Esophagus muscularis mucosa (tissue), 4 donors: ENCODE data around the gene CFAP99. TPM values are rescaled to one million over a fixed set of nuclear protein-coding genes. Genes with fewer than 3 reads are reported as not detected.

Experiments
- DNase-seq: peaks from one replicate; pipeline ENCODE4 v3.0.0-alpha.2; 2017; ENCODE audit errors: extremely low spot score
- H3K27ac ChIP-seq, 4 donors: fragments of 200-600 bp; sonication (generic); replicated peaks in 1 of 4; 1 replicate in 3 of 4; 2 replicates in 1 of 4; pipeline ENCODE4 v1.5.1; 2016 to 2019; ENCODE audit warnings: mild to moderate bottlenecking in 1 of 4
- H3K27me3 ChIP-seq, 4 donors: fragments of 200-600 bp; sonication (generic); one replicate each; pipeline versions ENCODE4 v1.5.1 to v1.6.0; 2016 to 2019
- H3K36me3 ChIP-seq, 4 donors: fragments of 200-600 bp; sonication (generic); one replicate each; pipeline ENCODE4 v1.5.1; 2016 to 2019
- H3K4me1 ChIP-seq, 4 donors: fragments of 200-600 bp; sonication (generic); one replicate each; pipeline ENCODE4 v1.5.1; 2016 to 2019
- H3K4me3 ChIP-seq, 4 donors: fragments of 200-600 bp; sonication (generic); 1 replicate in 2 of 4; 2 replicates in 2 of 4; pipeline ENCODE4 v1.5.1; 2016 to 2019; ENCODE audit warnings: mild to moderate bottlenecking in 4 of 4, moderate library complexity in 1 of 4
- H3K9me3 ChIP-seq, 4 donors: fragments of 200-600 bp; sonication (generic); 1 replicate in 3 of 4; 2 replicates in 1 of 4; pipeline ENCODE4 v1.5.1; 2016 to 2019
- EP300 ChIP-seq: sonication (generic); formaldehyde crosslinking; IDR thresholded peaks from one replicate; pipeline ENCODE4 v1.6.1; 2017; ENCODE audit warnings: antibody characterized with exemption
- POLR2A ChIP-seq: fragments of 450-650 bp; IDR thresholded peaks from one replicate; pipeline ENCODE4 v1.6.1; 2017; ENCODE audit warnings: antibody characterized with exemption, moderate library complexity, mild to moderate bottlenecking, low read depth
- POLR2AphosphoS5 ChIP-seq, 2 donors: sonication (generic); formaldehyde crosslinking; IDR thresholded peaks; one replicate each; pipeline ENCODE4 v1.6.1; 2017; ENCODE audit warnings: antibody characterized with exemption in 2 of 2
- WGBS: methylation state at CpG from one replicate; pipeline ENCODE4 v1.1.5; 2018; 5-methylcytosine and 5-hydroxymethylcytosine counted together
- intact Hi-C: fragments of 100-400 bp; cut with DNase I; formaldehyde crosslinking; loops from one replicate; pipeline ENCODE4 v1.15.1; 2023
- total RNA-seq, 4 donors: library from RNA; depleted of rRNA; stranded (reverse); fragments of >200 nt; gene quantifications; one replicate each; pipeline versions ENCODE4 v1.1.0 to v1.2.1, GENCODE V29; 2016
- TF ChIP-seq, protein P1 (sequence below), 3 experiments: fragments of 200-600 bp in 2 of 3; fragments of 450-650 bp in 1 of 3; sonication (generic) in 2 of 3; IDR thresholded peaks; one replicate each; pipeline ENCODE4 v1.5.1; 2017 to 2019; ENCODE audit warnings: antibody characterized with exemption in 3 of 3, mild to moderate bottlenecking in 2 of 3, moderate library complexity in 1 of 3

The CFAP99 gene
- total RNA-seq, 4 donors from 2014 or later, result 1.5 TPM; not detected in 3

DNA sequence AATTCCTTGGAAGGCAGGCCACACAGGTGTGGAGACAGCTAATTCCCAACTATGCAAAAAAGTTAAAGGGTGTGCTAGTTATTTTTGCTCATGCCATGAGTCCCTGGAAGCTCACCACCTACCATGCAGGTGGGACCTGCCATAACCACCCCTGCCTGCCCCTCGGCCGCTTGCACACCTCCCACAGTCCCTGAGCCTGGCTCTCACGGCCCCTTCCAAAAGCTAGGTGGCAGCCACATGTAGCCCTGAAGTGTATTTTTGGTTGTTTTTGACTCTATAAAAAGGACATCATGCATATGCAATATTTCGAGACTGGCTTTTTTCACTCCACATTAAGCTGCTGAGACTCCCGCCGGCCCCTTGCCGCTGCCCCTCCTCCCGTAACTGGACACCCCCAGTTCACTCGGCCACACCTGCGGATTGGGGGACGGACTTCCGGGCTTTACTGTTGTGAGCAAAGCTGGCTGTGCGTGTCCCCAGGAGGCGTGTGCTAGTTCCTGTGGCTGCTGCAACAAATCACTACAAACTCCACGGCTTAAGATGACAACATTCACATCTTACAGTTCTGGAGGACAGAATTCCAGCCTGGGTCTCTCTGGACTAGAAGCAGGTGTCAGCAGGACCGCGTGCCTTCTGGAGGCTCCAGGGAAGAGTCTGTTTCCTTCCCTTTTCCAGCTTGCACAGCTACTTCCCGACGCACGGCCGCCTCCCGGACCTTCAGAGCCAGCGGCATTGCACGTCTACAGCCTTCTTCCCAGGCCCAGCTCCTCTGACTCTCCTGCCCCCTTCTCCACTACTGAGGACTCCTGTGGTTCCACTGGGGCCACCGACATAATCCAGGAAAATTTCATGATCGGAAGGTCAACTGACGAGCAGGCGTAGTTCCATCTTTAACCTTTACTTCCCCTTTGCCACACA lies 25.1 kb upstream of the CFAP99 start:
- no peak overlapping the region for H3K27ac ChIP-seq
- no peaks in the 10 kb centered on the region for H3K9me3 ChIP-seq
- peaks cover 0 to 20% (median 0%) of the 10 kb centered on the region in 4 donors for H3K27me3 ChIP-seq
- H3K4me3 ChIP-seq, result peak overlapping the region in 1 of 4 donors; percentile 12
- TF ChIP-seq, protein P1, sequence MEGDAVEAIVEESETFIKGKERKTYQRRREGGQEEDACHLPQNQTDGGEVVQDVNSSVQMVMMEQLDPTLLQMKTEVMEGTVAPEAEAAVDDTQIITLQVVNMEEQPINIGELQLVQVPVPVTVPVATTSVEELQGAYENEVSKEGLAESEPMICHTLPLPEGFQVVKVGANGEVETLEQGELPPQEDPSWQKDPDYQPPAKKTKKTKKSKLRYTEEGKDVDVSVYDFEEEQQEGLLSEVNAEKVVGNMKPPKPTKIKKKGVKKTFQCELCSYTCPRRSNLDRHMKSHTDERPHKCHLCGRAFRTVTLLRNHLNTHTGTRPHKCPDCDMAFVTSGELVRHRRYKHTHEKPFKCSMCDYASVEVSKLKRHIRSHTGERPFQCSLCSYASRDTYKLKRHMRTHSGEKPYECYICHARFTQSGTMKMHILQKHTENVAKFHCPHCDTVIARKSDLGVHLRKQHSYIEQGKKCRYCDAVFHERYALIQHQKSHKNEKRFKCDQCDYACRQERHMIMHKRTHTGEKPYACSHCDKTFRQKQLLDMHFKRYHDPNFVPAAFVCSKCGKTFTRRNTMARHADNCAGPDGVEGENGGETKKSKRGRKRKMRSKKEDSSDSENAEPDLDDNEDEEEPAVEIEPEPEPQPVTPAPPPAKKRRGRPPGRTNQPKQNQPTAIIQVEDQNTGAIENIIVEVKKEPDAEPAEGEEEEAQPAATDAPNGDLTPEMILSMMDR (IDR thresholded peaks at IDR 0.05), result no peak
- TF ChIP-seq POLR2A (no peak), POLR2AphosphoS5 (IDR thresholded peaks at IDR 0.05) (no peak), EP300 (no peak)
- intact Hi-C loops, result no loop called here
- DNase-seq, result no peak
- WGBS, result 33% methylated on average over 24 of the region's 28 CpGs
- no peaks in the 10 kb centered on the region for H3K36me3 ChIP-seq
- H3K4me1 ChIP-seq, result peaks cover 0 to 7% (median 4%) of the 10 kb centered on the region in 4 donors

DNA sequence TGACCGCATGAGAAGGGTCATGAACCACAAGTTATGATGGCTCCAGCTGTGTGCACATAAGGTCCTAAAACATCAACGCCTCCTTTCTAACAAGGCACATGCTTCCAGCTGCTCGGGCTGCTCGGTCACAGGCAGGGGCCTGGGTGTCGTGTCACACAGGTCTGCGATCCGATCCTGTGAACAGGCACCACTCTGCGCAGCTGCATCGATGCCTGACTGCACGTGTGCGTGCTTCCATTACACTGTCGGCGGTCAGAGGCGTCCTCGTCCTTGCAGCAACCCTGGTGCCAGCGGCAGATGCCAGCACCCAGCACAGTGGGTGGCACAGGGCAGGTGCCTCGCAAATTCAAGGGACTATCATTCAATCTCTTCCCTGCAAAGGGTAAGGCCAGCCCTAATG lies 24.2 kb upstream of the CFAP99 start:
- intact Hi-C loops, result no loop called here
- Histone ChIP-seq H3K27ac (no peak overlapping the region), H3K27me3 (peaks cover 0 to 20% (median 0%) of the 10 kb centered on the region in 4 donors), H3K9me3 (no peaks in the 10 kb centered on the region), H3K4me1 (peaks cover 0 to 7% (median 2%) of the 10 kb centered on the region in 4 donors), H3K36me3 (no peaks in the 10 kb centered on the region), H3K4me3 (no peak overlapping the region)
- DNase-seq, result no peak
- WGBS, result 94% methylated on average over 15 of the region's 17 CpGs
- TF ChIP-seq POLR2AphosphoS5 (IDR thresholded peaks at IDR 0.05) (no peak), POLR2A (no peak), EP300 (no peak)
- TF ChIP-seq, protein P1 (IDR thresholded peaks at IDR 0.05), result no peak

DNA sequence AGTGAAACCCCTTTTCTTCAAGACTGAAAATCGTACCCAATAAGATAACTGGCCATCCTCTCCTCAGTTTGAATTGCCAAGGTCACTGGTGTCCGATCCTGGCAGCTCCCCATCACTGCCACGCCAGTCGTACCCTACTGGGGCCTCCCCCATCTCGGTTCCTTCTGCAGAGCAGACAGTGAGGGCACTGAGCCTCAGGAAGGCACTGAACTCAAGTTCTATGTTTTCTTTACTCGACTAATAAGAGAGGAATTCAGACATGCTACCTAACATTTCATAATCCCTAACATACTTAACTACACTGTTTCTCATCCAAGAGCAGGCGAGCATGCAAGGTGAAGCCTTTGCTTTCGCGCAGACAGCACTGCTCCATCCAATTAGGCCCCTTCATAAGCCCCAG lies 23.7 kb upstream of the CFAP99 start:
- Histone ChIP-seq H3K4me3 (no peak overlapping the region), H3K4me1 (peaks cover 0 to 7% (median 2%) of the 10 kb centered on the region in 4 donors), H3K27ac (no peak overlapping the region), H3K36me3 (no peaks in the 10 kb centered on the region), H3K27me3 (peaks cover 0 to 20% (median 0%) of the 10 kb centered on the region in 4 donors), H3K9me3 (no peaks in the 10 kb centered on the region)
- intact Hi-C loops, result no loop called here
- TF ChIP-seq, protein P1 (IDR thresholded peaks at IDR 0.05), result no peak
- no peak for TF ChIP-seq EP300
- no peak for TF ChIP-seq POLR2A
- no peak for TF ChIP-seq POLR2AphosphoS5 (IDR thresholded peaks at IDR 0.05)
- WGBS, result 91% methylated on average over 9 of the region's 9 CpGs
- no peak for DNase-seq

DNA sequence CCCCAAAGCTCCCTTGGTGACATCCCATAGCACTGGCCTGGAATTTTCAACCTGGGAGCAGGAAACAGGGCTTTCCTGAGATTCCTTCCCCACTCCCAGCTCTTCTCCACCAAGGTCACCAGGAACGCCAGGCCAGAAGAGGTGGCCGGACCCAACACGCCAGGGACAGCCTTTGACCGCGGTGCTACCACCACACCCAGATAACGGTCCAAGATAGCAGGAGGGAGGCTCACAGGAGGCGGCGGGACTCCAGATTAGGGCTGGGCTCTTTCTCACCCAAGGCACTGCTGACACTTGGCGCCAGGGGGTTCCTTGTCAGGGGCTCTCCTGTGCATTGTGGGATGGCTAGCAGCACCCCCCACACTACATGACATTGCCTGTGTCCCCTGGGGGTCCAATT lies 23.2 kb upstream of the CFAP99 start:
- intact Hi-C loops, result no loop called here
- Histone ChIP-seq H3K9me3 (no peaks in the 10 kb centered on the region), H3K36me3 (no peaks in the 10 kb centered on the region), H3K4me1 (peaks cover 0 to 7% (median 2%) of the 10 kb centered on the region in 4 donors), H3K27ac (no peak overlapping the region), H3K27me3 (peaks cover 0 to 20% (median 0%) of the 10 kb centered on the region in 4 donors), H3K4me3 (no peak overlapping the region)
- no peak for TF ChIP-seq POLR2A
- no peak for TF ChIP-seq EP300
- no peak for TF ChIP-seq POLR2AphosphoS5 (IDR thresholded peaks at IDR 0.05)
- TF ChIP-seq, protein P1 (IDR thresholded peaks at IDR 0.05), result no peak
- no peak for DNase-seq
- 88% methylated on average over 8 of the region's 9 CpGs for WGBS
